A549 (cell line): ENCODE measurements around the gene GLT6D1. TPM values are rescaled to one million over a fixed set of nuclear protein-coding genes. Genes with fewer than 3 reads are reported as not detected.

Source experiments
- ATAC-seq, 2 experiments: fragments of 200-7000 bp in 1 of 2; fragments of >200 bp in 1 of 2; cut with Nextera tagmentation in 1 of 2; cut with Tn5 transposase in 1 of 2; 3 replicates each; pipeline versions ENCODE4 v1.8.0 to v1.9.1; 2018 to 2020; ENCODE audit warnings: mild to moderate bottlenecking in 1 of 2, moderate library complexity in 1 of 2
- CTCF ChIA-PET: fragments of 300-600 bp; sonication (Branson Sonifier 250); formaldehyde crosslinking; extraction: SDS; loops from one replicate; lab custom pipeline; 2021; ENCODE audit warnings: antibody characterized with exemption, inconsistent platforms; lab: Yijun Ruan, JAX
- POLR2A ChIA-PET: fragments of 350-600 bp; formaldehyde crosslinking; extraction: SDS; loops from one replicate; lab custom pipeline; 2021; ENCODE audit warnings: antibody characterized with exemption, inconsistent platforms; lab: Yijun Ruan, JAX
- DNase-seq, 2 experiments: peaks; one replicate each; pipeline versions ENCODE4 v3.0.0 to v3.0.0-alpha.2; 2011 to 2016; ENCODE audit warnings: low read depth in 1 of 2, low spot score in 1 of 2
- FAIRE-seq: peaks from 2 replicates; lab custom pipeline; 2011; peaks lifted over from hg19 to GRCh38; lab: Jason Lieb, UNC
- H3K27ac ChIP-seq, 2 experiments: fragments of >200 bp; sonication (Bioruptor Twin); formaldehyde crosslinking; 3 replicates each; pipeline ENCODE4 v1.5.1; 2016 to 2017
- H3K4me1 ChIP-seq: fragments of >200 bp; sonication (Bioruptor Twin); formaldehyde crosslinking; 3 replicates; pipeline ENCODE4 v1.6.1; 2016
- H3K4me2 ChIP-seq: fragments of >200 bp; sonication (Bioruptor Twin); formaldehyde crosslinking; 3 replicates; pipeline ENCODE4 v1.6.1; 2016
- H3K4me3 ChIP-seq: fragments of >200 bp; sonication (Bioruptor Twin); formaldehyde crosslinking; 3 replicates; pipeline ENCODE4 v1.5.1; 2016
- H3K9me3 ChIP-seq: fragments of >200 bp; sonication (Bioruptor Twin); formaldehyde crosslinking; 3 replicates; pipeline ENCODE4 v1.6.1; 2016
- BHLHE40 ChIP-seq: IDR thresholded peaks from 2 replicates; pipeline ENCODE4 v1.6.1; 2012; ENCODE audit warnings: low read depth, low read length, inconsistent platforms
- CBX8 ChIP-seq: fragments of 200-600 bp; sonication (generic); IDR thresholded peaks from 2 replicates; pipeline ENCODE4 v1.6.1; 2016
- CEBPB ChIP-seq, 2 experiments: fragments of >200 bp in 1 of 2; sonication (Bioruptor Twin) in 1 of 2; formaldehyde crosslinking in 1 of 2; IDR thresholded peaks; 2 replicates each; pipeline ENCODE4 v1.6.1; 2012 to 2016
- EHF ChIP-seq: fragments of 250-450 bp; sonication (Bioruptor Pico); IDR thresholded peaks from 2 replicates; pipeline ENCODE4 v1.5.0; 2020; ENCODE audit warnings: mild to moderate bottlenecking
- EHMT2 ChIP-seq: fragments of 200-600 bp; sonication (generic); IDR thresholded peaks from 2 replicates; pipeline ENCODE4 v1.6.1; 2016; ENCODE audit warnings: antibody characterized with exemption, low read depth, mild to moderate bottlenecking, moderate library complexity
- EP300 ChIP-seq, 2 experiments: fragments of >200 bp; sonication (Bioruptor Twin); formaldehyde crosslinking; IDR thresholded peaks; 2 replicates in 1 of 2; 3 replicates in 1 of 2; pipeline ENCODE4 v1.6.1; 2016 to 2017
- HEYL ChIP-seq: fragments of 250-450 bp; sonication (Bioruptor Pico); IDR thresholded peaks from 2 replicates; pipeline ENCODE4 v1.8.0; 2021; ENCODE audit warnings: mild to moderate bottlenecking, moderate library complexity
- HOXA7 ChIP-seq: fragments of 250-450 bp; sonication (Bioruptor Pico); IDR thresholded peaks from 2 replicates; pipeline ENCODE4 v1.5.0; 2020; ENCODE audit warnings: mild to moderate bottlenecking, moderate library complexity
- HOXB5 ChIP-seq: fragments of 250-450 bp; sonication (Bioruptor Pico); IDR thresholded peaks from 2 replicates; pipeline ENCODE4 v1.5.0; 2020; ENCODE audit warnings: mild to moderate bottlenecking, moderate library complexity
- JUN ChIP-seq, 2 experiments: fragments of >200 bp; sonication (Bioruptor Twin); formaldehyde crosslinking; IDR thresholded peaks; 2 replicates in 1 of 2; 3 replicates in 1 of 2; pipeline ENCODE4 v1.6.1; 2016 to 2017
- KDM5A ChIP-seq: fragments of 200-600 bp; sonication (generic); IDR thresholded peaks from 2 replicates; pipeline ENCODE4 v1.6.1; 2016; ENCODE audit warnings: antibody characterized with exemption, mild to moderate bottlenecking
- NFE2L2 ChIP-seq: fragments of 150-350 bp; conservative IDR thresholded peaks from 2 replicates; pipeline ENCODE4 v1.6.1; 2014; ENCODE audit warnings: low read length
- NPAS2 ChIP-seq: fragments of 250-450 bp; sonication (Bioruptor Pico); IDR thresholded peaks from 2 replicates; pipeline ENCODE4 v1.8.0; 2022; ENCODE audit warnings: mild to moderate bottlenecking, moderate library complexity, borderline replicate concordance
- NR3C1 ChIP-seq: fragments of >200 bp; sonication (Bioruptor Twin); formaldehyde crosslinking; IDR thresholded peaks from 3 replicates; pipeline ENCODE4 v1.6.1; 2017
- POLR2A ChIP-seq: IDR thresholded peaks from 2 replicates; pipeline ENCODE4 v1.6.1; 2012; ENCODE audit warnings: mild to moderate bottlenecking, low read length
- POLR2AphosphoS2 ChIP-seq: conservative IDR thresholded peaks from 2 replicates; pipeline ENCODE4 v1.6.1; 2012; ENCODE audit warnings: low read length, improper control_type of control experiment, inconsistent platforms
- RAD21 ChIP-seq, 2 experiments: fragments of >200 bp in 1 of 2; sonication (Bioruptor Twin) in 1 of 2; formaldehyde crosslinking in 1 of 2; IDR thresholded peaks in 1 of 2; conservative IDR thresholded peaks in 1 of 2; 2 replicates in 1 of 2; 3 replicates in 1 of 2; pipeline ENCODE4 v1.6.1; 2012 to 2018; ENCODE audit warnings: inconsistent platforms in 1 of 2
- RNF2 ChIP-seq: fragments of 200-600 bp; sonication (generic); IDR thresholded peaks from 2 replicates; pipeline ENCODE4 v1.6.1; 2016; ENCODE audit warnings: low read depth, mild to moderate bottlenecking, antibody characterized with exemption, moderate library complexity, borderline replicate concordance
- SMC3 ChIP-seq: fragments of >200 bp; sonication (Bioruptor Twin); formaldehyde crosslinking; IDR thresholded peaks from 3 replicates; pipeline ENCODE4 v1.6.1; 2018; ENCODE audit warnings: inconsistent platforms
- TFCP2L1 ChIP-seq: fragments of 250-450 bp; sonication (Bioruptor Pico); IDR thresholded peaks from 2 replicates; pipeline ENCODE4 v1.5.0; 2021; ENCODE audit warnings: mild to moderate bottlenecking
- ZFP36 ChIP-seq: fragments of 450-650 bp; IDR thresholded peaks from 2 replicates; pipeline ENCODE4 v1.6.1; 2014; ENCODE audit warnings: borderline replicate concordance; ENCODE audit not compliant: partially characterized antibody
- WGBS: methylation state at CpG from one replicate; pipeline ENCODE4 v1.1.6; 2017; ENCODE audit errors: missing lambda C conversion rate; 5-methylcytosine and 5-hydroxymethylcytosine counted together
- polyA plus RNA-seq, 4 experiments: library from polyadenylated mRNA; depleted of rRNA in 3 of 4; stranded (reverse); fragments of >200 nt; fragmentation: RNase III in 1 of 4; extraction: RNeasy Plus Mini Kit Qiagen cat#74134 plus additional on column Dnase treatment in 1 of 4; gene quantifications; 2 replicates in 3 of 4; 3 replicates in 1 of 4; pipeline ENCODE4 v1.2.3, GENCODE V29; 2011 to 2017
- TF ChIP-seq, protein P1 (sequence below): fragments of >200 bp; sonication (Bioruptor Twin); formaldehyde crosslinking; IDR thresholded peaks from 2 replicates; pipeline ENCODE4 v1.6.1; 2016
- TF ChIP-seq, protein P2 (sequence below): IDR thresholded peaks from 2 replicates; pipeline ENCODE4 v1.6.1; 2012
- TF ChIP-seq, protein P3 (sequence below): fragments of 250-450 bp; sonication (Bioruptor Pico); IDR thresholded peaks from 2 replicates; pipeline ENCODE4 v1.5.0; 2020; ENCODE audit warnings: low read depth, mild to moderate bottlenecking, moderate library complexity
- TF ChIP-seq, protein P4 (sequence below): IDR thresholded peaks from 2 replicates; pipeline ENCODE4 v1.6.1; 2012
- TF ChIP-seq, protein P5 (sequence below): fragments of >200 bp; sonication (Bioruptor Twin); formaldehyde crosslinking; IDR thresholded peaks from 3 replicates; pipeline ENCODE4 v1.5.1; 2016

GLT6D1 gene
- polyA plus RNA-seq, 2 of the 4 experiments (the other 2 are of a cell fraction), result not detected

DNA sequence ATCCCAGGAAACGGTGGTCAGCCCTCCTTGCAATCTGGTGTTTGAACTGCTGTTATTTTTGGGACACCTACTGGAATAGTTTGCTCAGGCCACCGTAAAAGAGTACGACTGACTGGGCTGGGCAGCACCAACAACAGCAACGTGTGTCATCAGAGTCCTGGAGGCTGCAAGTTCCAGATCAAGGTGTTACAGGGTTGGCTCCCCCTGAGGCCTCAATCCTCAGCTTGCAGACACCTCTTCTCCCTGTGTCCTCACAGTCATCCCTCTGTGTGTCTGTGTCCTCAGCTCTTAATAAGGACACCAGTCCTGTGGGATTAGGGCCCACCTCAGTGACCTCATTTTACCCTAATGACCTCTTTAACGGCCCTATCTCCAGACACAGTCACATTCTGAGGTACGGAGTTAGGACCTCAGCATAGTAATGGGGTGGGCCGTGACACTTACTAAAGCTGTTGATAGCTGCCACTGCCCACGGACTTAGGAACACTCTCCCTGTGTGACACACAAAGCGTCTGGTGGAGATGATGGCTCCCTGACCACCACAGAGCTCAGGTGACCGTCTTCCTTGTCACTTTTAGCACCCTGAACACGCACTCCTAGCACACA, 16.8 kb downstream of the GLT6D1 start (continued):
- TF ChIP-seq, protein P1, sequence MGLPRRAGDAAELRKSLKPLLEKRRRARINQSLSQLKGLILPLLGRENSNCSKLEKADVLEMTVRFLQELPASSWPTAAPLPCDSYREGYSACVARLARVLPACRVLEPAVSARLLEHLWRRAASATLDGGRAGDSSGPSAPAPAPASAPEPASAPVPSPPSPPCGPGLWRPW, result no peak
- no peak for TF ChIP-seq RAD21 (conservative IDR thresholded peaks at IDR 0.05 in 1 of 2, IDR thresholded peaks at IDR 0.05 in 1 of 2)

DNA sequence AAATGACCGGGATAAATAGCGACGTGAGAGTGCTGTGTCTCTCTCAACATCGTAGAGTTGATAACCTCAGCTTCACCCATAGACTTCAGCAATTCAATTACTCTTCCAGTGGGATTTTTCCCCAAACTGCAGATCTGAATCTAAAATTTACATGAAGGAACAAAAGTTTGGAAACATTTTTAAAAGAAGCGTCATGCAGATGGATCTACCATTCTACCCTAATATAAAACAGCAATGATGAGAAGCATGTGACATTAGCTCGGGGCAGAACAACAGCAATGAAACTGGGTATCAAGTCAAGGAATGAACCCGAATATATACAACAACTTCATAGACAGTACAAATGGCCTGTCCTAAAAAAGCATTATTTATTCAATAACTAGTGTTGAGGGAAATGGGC, 18.8 kb downstream of the GLT6D1 start:
- CTCF ChIA-PET, result interaction anchor here (0.9 to 2.0 kb wide), 3 partner anchors 11 to 18 kb away, joined by 3 to 15 read pairs (median 5); no protein-coding TSS in a partner anchor
- WGBS, result 38% methylated on average over 7 of the region's 7 CpGs
- H3K9me3 ChIP-seq, result no peaks in the 10 kb centered on the region
- TF ChIP-seq CEBPB (IDR thresholded peaks at IDR 0.05), result no peak
- TF ChIP-seq, protein P2, sequence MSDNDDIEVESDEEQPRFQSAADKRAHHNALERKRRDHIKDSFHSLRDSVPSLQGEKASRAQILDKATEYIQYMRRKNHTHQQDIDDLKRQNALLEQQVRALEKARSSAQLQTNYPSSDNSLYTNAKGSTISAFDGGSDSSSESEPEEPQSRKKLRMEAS, result no peak
- TF ChIP-seq CBX8, result no peak
- no peak for TF ChIP-seq BHLHE40
- TF ChIP-seq, protein P3, sequence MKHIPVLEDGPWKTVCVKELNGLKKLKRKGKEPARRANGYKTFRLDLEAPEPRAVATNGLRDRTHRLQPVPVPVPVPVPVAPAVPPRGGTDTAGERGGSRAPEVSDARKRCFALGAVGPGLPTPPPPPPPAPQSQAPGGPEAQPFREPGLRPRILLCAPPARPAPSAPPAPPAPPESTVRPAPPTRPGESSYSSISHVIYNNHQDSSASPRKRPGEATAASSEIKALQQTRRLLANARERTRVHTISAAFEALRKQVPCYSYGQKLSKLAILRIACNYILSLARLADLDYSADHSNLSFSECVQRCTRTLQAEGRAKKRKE, result no peak
- TF ChIP-seq NPAS2, result no peak
- TF ChIP-seq HOXB5 (CRISPR knock-in tag), result no peak
- TF ChIP-seq NFE2L2, result no peak
- no peak for TF ChIP-seq TFCP2L1 (CRISPR knock-in tag)
- TF ChIP-seq, protein P4, sequence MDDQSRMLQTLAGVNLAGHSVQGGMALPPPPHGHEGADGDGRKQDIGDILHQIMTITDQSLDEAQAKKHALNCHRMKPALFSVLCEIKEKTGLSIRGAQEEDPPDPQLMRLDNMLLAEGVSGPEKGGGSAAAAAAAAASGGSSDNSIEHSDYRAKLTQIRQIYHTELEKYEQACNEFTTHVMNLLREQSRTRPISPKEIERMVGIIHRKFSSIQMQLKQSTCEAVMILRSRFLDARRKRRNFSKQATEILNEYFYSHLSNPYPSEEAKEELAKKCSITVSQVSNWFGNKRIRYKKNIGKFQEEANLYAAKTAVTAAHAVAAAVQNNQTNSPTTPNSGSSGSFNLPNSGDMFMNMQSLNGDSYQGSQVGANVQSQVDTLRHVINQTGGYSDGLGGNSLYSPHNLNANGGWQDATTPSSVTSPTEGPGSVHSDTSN, result no peak
- TF ChIP-seq ZFP36, result no peak
- no peak for TF ChIP-seq RNF2
- TF ChIP-seq KDM5A, result no peak
- no peaks in the 10 kb centered on the region for H3K4me1 ChIP-seq
- no peak overlapping the region for H3K4me2 ChIP-seq
- DNase-seq, result no peak
- no peak overlapping the region for H3K4me3 ChIP-seq
- no peak for ATAC-seq
- POLR2A ChIA-PET, result no interaction called here
- FAIRE-seq, result no peak
- H3K27ac ChIP-seq, result no peak overlapping the region

DNA sequence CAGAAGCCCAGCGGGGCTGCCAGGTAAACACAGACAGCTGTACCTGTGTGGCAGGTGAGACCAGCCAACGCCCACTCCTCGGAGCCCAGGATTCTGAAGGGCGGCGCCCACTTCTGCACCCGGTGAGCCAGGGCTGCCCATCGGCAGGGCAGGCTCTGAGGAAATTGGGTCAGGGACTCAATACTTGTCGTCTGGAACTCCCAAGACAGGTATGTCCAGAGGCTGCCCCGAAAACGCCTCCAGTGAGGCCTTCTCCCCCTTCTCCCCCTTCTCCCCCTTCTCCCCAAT, 19.8 kb downstream of the GLT6D1 start:
- Histone ChIP-seq H3K4me1 (no peaks in the 10 kb centered on the region), H3K4me3 (no peak overlapping the region), H3K27ac (no peak overlapping the region), H3K9me3 (no peaks in the 10 kb centered on the region), H3K4me2 (no peak overlapping the region)
- ChIA-PET POLR2A (no interaction called here), CTCF (no interaction called here)
- FAIRE-seq, result no peak
- no peak for DNase-seq
- 46% methylated on average over 7 of the region's 10 CpGs for WGBS
- no peak for TF ChIP-seq HEYL (CRISPR knock-in tag)
- TF ChIP-seq, protein P2, result no peak
- no peak for TF ChIP-seq CEBPB (IDR thresholded peaks at IDR 0.05)
- no peak for TF ChIP-seq POLR2AphosphoS2
- TF ChIP-seq EP300 (IDR thresholded peaks at IDR 0.05), result no peak
- TF ChIP-seq POLR2A, result no peak
- TF ChIP-seq SMC3, result no peak
- no peak for TF ChIP-seq EHF (CRISPR knock-in tag)
- TF ChIP-seq JUN (IDR thresholded peaks at IDR 0.05), result no peak
- TF ChIP-seq NR3C1, result no peak
- no peak for TF ChIP-seq HOXA7
- TF ChIP-seq EHMT2, result no peak
- TF ChIP-seq, protein P5, sequence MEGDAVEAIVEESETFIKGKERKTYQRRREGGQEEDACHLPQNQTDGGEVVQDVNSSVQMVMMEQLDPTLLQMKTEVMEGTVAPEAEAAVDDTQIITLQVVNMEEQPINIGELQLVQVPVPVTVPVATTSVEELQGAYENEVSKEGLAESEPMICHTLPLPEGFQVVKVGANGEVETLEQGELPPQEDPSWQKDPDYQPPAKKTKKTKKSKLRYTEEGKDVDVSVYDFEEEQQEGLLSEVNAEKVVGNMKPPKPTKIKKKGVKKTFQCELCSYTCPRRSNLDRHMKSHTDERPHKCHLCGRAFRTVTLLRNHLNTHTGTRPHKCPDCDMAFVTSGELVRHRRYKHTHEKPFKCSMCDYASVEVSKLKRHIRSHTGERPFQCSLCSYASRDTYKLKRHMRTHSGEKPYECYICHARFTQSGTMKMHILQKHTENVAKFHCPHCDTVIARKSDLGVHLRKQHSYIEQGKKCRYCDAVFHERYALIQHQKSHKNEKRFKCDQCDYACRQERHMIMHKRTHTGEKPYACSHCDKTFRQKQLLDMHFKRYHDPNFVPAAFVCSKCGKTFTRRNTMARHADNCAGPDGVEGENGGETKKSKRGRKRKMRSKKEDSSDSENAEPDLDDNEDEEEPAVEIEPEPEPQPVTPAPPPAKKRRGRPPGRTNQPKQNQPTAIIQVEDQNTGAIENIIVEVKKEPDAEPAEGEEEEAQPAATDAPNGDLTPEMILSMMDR, result no peak
- no peak for ATAC-seq
